Type B pancreatic cell (in vitro differentiated cells): Measurements from ENCODE around the gene PTCHD1. TPM values are rescaled to one million over a fixed set of nuclear protein-coding genes. Genes with fewer than 3 reads are reported as not detected.

Source experiments
- DNase-seq: peaks from one replicate; pipeline ENCODE4 v3.0.0; 2021; ENCODE audit warnings: mixed read lengths; ENCODE audit not compliant: unreplicated experiment; ENCODE audit errors: extremely low spot score
- H3K27ac Mint-ChIP-seq: 2 replicates; pipeline ENCODE4 v1.8.0; 2021; ENCODE audit warnings: mild to moderate bottlenecking, mixed read lengths
- H3K27me3 Mint-ChIP-seq: 2 replicates; pipeline ENCODE4 v1.8.0; 2021; ENCODE audit warnings: mixed read lengths
- H3K36me3 Mint-ChIP-seq: 2 replicates; pipeline ENCODE4 v1.8.0; 2021; ENCODE audit warnings: mixed read lengths
- H3K4me1 Mint-ChIP-seq: one replicate; pipeline ENCODE4 v1.8.0; 2021; ENCODE audit warnings: mixed read lengths; ENCODE audit not compliant: unreplicated experiment
- H3K4me3 Mint-ChIP-seq: 2 replicates; pipeline ENCODE4 v1.8.0; 2021; ENCODE audit warnings: mild to moderate bottlenecking, mixed read lengths
- H3K9me3 Mint-ChIP-seq: 2 replicates; pipeline ENCODE4 v1.8.0; 2021; ENCODE audit warnings: mixed read lengths
- CTCF ChIP-seq: fragments of 200-600 bp; sonication (generic); conservative IDR thresholded peaks from 2 replicates; pipeline ENCODE4 v1.5.0; 2021; ENCODE audit warnings: antibody characterized with exemption, mild to moderate bottlenecking
- total RNA-seq: library from RNA; stranded (reverse); gene quantifications from 2 replicates; pipeline ENCODE4 v1.2.1, GENCODE V29; 2021; ENCODE audit warnings: low replicate concordance

Gene PTCHD1
- total RNA-seq, 1 donor from 2014 or later, result 6.0 TPM

DNA sequence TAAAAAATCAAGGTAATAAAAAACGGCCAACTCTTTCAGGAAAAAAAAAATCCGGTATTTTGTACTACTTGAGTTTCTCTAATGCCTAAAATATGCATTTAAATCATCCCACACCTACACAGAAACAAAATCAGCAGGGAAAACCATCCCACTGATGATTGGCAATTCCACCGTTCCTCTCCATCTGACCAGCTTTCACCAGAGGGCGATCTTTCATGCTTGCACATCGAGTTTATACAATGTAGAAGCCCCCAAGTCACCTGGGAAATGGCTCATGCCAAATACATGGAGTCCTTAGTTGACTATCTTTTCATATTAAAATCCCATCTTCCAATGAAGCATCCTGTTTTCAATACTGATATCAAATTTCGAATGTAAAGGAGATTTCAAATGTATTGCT lies 69.2 kb downstream of the PTCHD1 start:
- DNase-seq, result no peak
- TF ChIP-seq CTCF, result peak; percentile 48
- Mint-ChIP-seq H3K4me1 (no peaks in the 10 kb centered on the region), H3K4me3 (no peak overlapping the region), H3K27ac (no peak overlapping the region), H3K9me3 (no peaks in the 10 kb centered on the region), H3K36me3 (no peaks in the 10 kb centered on the region), H3K27me3 (no peaks in the 10 kb centered on the region)

DNA sequence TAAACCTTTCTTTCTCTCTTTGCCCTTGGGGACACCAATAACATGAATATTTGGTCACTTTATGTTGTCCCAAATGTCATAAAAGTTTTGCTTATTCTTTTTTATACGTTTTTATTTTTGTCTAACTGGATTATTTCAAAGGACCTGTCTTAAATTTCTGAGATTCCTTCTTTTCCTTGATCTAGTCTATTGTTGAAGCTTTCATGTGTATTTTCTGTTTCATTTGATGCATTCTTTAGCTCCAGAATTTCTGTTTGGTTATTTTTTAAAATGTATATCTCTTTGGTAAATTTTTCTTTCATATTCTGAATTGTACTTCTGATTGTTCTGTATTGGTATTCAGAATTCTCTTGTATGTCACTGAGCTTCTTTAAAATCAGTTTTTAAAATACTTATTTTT lies 88.3 kb downstream of the PTCHD1 start:
- no peaks in the 10 kb centered on the region for H3K36me3 Mint-ChIP-seq
- DNase-seq, result no peak
- no peak overlapping the region for H3K4me3 Mint-ChIP-seq
- no peak overlapping the region for H3K27ac Mint-ChIP-seq
- H3K4me1 Mint-ChIP-seq, result no peaks in the 10 kb centered on the region
- H3K9me3 Mint-ChIP-seq, result no peaks in the 10 kb centered on the region
- no peak for TF ChIP-seq CTCF
- no peaks in the 10 kb centered on the region for H3K27me3 Mint-ChIP-seq

- no peaks in the 10 kb centered on the region for H3K4me1 Mint-ChIP-seq
- no peaks in the 10 kb centered on the region for H3K27me3 Mint-ChIP-seq
- H3K9me3 Mint-ChIP-seq, result peaks cover 5% of the 10 kb centered on the region
- no peak overlapping the region for H3K4me3 Mint-ChIP-seq
- no peak for DNase-seq
- H3K27ac Mint-ChIP-seq, result no peak overlapping the region
- no peak for TF ChIP-seq CTCF
- H3K36me3 Mint-ChIP-seq, result no peaks in the 10 kb centered on the region
Observed at GRCh38 chrX:23434356-23434884, 99.8 kb downstream of the PTCHD1 start.

DNA sequence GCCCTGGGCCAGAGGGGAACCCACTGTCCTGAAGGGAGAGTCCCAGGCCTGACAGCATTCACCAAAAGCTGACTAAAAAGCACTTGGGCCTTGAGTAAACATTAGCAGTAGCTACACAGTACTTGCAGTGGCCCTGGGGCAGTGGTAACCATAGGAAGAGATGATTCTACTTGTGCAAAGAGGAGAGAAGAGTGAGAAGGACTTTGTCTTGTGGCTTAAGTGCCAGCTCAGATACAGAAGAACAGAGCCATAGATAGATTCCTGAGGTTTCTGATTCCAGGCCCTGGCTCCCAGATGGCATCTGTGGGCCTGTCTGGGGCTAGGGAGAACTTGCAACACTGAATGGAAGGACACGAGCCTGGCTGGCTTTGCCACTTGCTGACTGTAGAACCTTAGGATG lies 100.5 kb downstream of the PTCHD1 start:
- Mint-ChIP-seq H3K27ac (no peak overlapping the region), H3K9me3 (peaks cover 5% of the 10 kb centered on the region), H3K36me3 (no peaks in the 10 kb centered on the region), H3K4me3 (no peak overlapping the region), H3K4me1 (no peaks in the 10 kb centered on the region), H3K27me3 (no peaks in the 10 kb centered on the region)
- TF ChIP-seq CTCF, result no peak
- DNase-seq, result no peak

GRCh38 chrX:23435575-23435974 lies 100.9 kb downstream of the PTCHD1 start:
- peaks cover 5% of the 10 kb centered on the region for H3K9me3 Mint-ChIP-seq
- no peak for DNase-seq

More at GRCh38 chrX:23435575-23435974, 100.9 kb downstream of the PTCHD1 start:
- H3K36me3 Mint-ChIP-seq, result no peaks in the 10 kb centered on the region
- H3K4me3 Mint-ChIP-seq, result no peak overlapping the region
- no peaks in the 10 kb centered on the region for H3K27me3 Mint-ChIP-seq
- TF ChIP-seq CTCF, result peak; percentile 37
- H3K27ac Mint-ChIP-seq, result no peak overlapping the region
- H3K4me1 Mint-ChIP-seq, result no peaks in the 10 kb centered on the region
